ENCODE measurements around the gene XYLT1.
"Not testable (repeated sequence)": the region's sequence is repeated elsewhere in the genome, so short reads cannot be mapped to it uniquely, and the experiment has no call there.

DNA sequence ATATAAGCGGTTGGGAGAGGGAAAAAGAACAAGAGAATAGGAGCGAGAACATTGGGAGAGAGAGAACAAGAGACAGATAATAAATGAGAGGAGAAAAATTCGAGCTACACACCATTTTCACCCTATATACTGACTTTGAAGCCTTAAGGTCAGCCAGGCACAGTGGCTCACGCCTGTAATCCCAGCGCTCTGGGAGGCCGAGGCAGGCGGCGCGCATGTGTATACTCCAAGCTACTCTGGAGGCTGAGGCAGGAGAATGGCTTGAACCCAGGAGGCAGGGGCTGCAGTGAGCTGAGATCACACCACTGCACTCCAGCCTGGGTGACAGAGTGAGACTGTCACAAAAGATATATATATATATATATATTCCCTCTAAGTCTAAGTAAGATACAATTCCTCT lies 164.5 kb downstream of the XYLT1 start:
- TF ChIP-seq, protein P1, sequence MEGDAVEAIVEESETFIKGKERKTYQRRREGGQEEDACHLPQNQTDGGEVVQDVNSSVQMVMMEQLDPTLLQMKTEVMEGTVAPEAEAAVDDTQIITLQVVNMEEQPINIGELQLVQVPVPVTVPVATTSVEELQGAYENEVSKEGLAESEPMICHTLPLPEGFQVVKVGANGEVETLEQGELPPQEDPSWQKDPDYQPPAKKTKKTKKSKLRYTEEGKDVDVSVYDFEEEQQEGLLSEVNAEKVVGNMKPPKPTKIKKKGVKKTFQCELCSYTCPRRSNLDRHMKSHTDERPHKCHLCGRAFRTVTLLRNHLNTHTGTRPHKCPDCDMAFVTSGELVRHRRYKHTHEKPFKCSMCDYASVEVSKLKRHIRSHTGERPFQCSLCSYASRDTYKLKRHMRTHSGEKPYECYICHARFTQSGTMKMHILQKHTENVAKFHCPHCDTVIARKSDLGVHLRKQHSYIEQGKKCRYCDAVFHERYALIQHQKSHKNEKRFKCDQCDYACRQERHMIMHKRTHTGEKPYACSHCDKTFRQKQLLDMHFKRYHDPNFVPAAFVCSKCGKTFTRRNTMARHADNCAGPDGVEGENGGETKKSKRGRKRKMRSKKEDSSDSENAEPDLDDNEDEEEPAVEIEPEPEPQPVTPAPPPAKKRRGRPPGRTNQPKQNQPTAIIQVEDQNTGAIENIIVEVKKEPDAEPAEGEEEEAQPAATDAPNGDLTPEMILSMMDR (conservative IDR thresholded peaks at IDR 0.05; ENCODE audit: low read length), result not testable (repeated sequence)
- not testable (repeated sequence) for TF ChIP-seq EZH2phosphoT487 (IDR thresholded peaks at IDR 0.05; ENCODE audit: borderline replicate concordance)

All from Loucy (cell line).